Left colon (tissue), 2 donors: ENCODE measurements around the gene CYS1. TPM values are rescaled to one million over a fixed set of nuclear protein-coding genes. Genes with fewer than 3 reads are reported as not detected.
"Not testable (repeated sequence)": the region's sequence is repeated elsewhere in the genome, so short reads cannot be mapped to it uniquely, and the experiment has no call there.

Source experiments
- ATAC-seq: fragments of 200-7000 bp; cut with Tn5 transposase; one replicate; pipeline ENCODE4 v1.9.1; 2020; ENCODE audit warnings: mild to moderate bottlenecking, moderate library complexity
- DNase-seq, 2 donors: peaks; one replicate each; pipeline ENCODE4 v3.0.0-alpha.2; 2020
- intact Hi-C, 2 donors: fragments of 100-400 bp; cut with DNase I in 1 of 2; cut with micrococcal nuclease in 1 of 2; formaldehyde crosslinking; loops; one replicate each; pipeline versions ENCODE4 v1.11.2 to v1.14.0; 2022; cut with DNase I, micrococcal nuclease
- total RNA-seq, 2 donors: library from RNA; stranded (reverse); fragmentation: NEBNext Ultra II Directional; extraction: Animal tissue kit (Norgen Biotek cat#: 25700); gene quantifications; one replicate each; pipeline ENCODE4 v1.2.1, GENCODE V29; 2021
- donor health status: DM: no; HTN: no; CAD: no.
- donor health status: DM: yes; HTN: yes; CAD: no.

The CYS1 gene
- total RNA-seq, 2 donors from 2014 or later: 0.37 to 1.6 TPM

DNA sequence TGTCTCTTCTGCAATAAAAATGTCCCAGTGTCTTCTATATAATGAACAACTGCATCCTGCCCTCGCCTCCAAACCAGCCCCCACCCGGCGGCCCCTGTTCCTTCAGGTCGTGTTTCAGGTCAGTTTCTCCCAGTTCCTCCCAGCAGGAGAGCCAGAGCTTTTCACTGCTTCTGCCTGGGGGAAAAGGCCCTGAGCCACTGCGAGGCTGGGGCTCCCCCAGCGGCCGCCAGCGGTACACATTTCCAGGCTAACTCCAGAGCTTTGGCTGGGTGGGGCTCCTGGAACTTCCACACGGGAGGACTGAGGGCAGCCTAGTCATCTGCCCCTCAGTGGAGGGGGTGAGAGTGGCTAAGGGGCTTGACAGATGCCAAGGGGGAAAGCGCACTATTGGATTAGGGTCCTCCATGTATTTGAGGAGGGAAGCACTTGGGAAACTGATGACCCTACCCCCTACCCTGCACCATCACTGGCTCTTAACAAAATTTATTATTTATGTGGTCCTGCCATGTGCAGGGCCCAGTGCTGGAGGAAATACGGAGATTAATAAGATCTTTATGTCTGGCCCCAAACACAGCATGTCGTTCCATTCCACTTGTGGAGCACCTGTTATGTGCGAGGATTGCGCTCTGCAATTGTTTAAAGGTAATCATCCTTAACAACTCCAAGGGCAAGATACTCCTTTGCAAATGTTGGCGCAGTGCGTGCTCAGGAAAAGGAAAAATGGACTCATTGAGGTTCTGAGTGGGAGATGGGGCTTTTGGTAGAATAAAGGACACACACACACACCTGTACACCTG, 17.3 kb upstream of the CYS1 start:
- peak; percentile 51 to 75 for DNase-seq
- intact Hi-C loops: no loop called here
- ATAC-seq: peak; percentile 99

DNA sequence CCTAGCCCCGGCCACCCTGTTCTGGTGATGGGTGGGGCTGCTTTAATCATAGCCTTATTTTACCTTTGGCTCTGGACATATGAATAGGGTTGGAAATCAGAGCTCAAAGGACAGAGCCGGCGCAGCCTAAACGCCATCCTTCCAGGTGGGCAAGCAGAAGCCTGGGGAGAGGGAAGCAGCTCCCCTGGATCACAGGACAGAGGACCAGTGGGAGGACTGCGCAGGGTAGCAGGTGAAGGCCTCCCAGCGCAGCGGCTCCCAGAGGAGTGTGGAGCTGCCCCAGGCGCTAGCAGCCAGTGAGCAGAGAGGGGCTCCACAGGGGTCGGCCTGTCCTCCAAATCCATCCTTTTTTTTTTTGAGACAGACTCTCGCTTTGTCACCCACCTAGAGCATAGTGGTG, 16.4 kb upstream of the CYS1 start:
- intact Hi-C loops: no loop called here
- ATAC-seq (no peak), DNase-seq (no peak)

DNA sequence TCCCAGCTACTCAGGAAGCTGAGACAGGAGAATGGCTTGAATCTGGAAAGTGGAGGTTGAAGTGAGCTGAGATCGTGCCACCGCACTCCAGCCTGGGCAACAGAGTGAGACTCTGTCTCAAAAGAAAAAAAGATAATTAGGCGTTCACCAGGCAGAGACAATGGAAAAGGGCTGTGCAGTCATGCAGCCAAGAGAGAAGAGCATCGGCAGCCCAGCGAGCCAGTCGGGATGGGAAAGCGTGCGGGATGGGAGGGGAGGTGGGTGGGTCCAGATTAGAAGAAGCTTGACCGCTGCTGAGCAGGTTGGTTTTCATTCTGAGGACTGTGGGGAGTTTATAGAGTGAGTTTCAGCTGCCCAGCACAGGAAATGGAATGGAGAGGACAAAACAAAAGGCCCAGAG, 15.0 kb upstream of the CYS1 start:
- intact Hi-C loops: no loop called here
- ATAC-seq: no peak
- DNase-seq: no peak

DNA sequence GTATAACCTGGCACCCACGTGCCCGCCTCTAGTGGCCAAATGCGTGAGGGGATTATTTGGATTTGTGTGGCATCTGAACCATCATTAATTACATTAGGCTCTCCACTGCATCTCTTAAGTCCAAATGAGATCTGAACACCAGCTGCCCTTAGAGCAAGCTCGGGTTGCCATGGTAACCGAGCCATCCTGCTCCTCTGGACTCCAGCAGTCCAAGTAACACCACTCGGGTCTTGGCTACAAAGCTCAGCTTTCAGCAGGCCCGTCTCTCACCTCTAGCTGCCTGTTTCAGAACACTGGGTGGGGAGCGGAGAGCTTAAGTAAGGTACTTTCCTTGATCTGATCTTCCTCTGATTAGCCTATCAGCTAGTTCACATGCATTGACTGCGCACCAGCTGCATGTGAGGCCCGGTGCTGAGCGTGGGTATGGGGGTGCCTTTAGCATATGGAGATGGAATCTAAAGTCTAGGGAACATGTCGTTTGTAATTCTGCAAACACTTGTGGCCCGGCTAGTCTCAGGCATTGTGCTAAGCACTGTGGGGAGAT, 14.1 kb upstream of the CYS1 start:
- DNase-seq (no peak), ATAC-seq (no peak)
- intact Hi-C loops: no loop called here

DNA sequence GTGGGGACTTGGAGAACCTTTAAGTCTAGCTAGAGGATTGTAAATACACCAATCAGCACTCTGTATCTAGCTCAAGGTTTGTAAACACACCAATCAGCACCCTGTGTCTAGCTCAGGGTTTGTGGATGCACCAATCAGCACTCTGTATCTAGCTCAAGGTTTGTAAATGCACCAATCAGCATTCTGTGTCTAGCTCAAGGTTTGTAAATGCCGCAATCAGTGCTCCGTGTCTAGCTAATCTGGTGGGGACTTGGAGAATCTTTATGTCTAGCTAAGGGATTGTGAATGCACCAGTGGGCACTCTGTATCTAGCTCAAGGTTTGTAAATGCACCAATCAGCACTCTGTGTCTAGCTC, 11.7 kb upstream of the CYS1 start:
- ATAC-seq, intact Hi-C loops, DNase-seq: not testable (repeated sequence)

DNA sequence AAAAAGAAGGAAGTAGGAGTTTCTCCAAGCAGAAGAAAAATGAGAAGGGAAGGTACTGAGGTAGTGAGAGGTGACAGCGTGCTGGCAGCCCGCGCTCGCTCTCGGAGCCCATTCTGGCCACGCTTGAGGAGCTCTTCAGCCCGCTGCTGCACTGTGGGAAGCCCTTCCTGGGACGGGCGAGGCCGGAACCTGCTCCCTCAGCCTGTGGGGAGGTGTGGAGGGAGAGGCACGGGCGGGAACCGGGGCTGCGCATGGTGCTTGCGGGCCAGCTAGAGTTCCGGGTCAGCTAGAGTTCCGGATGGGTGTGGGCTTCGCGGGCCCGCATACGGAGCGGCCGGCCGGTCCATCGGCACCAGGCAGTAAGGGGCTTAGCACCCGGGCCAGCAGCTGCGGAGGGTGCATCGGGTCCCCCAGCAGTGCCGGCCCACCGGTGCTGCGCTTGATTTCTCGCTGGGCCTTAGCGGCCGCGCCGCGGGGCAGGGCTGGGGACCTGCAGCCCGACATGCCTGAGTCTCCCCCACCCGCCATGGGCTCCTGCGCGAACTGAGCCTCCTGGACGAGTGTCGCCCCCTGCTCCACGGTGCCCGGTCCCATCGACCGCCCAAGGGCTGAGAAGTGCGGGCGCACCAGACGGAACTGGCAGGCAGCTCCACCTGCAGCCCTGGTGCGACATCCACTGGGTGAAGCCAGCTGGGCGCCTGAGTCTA, 11.1 kb upstream of the CYS1 start:
- ATAC-seq (peak; percentile 86), DNase-seq (peak; percentile 50 to 57)
- intact Hi-C loops: no loop called here

DNA sequence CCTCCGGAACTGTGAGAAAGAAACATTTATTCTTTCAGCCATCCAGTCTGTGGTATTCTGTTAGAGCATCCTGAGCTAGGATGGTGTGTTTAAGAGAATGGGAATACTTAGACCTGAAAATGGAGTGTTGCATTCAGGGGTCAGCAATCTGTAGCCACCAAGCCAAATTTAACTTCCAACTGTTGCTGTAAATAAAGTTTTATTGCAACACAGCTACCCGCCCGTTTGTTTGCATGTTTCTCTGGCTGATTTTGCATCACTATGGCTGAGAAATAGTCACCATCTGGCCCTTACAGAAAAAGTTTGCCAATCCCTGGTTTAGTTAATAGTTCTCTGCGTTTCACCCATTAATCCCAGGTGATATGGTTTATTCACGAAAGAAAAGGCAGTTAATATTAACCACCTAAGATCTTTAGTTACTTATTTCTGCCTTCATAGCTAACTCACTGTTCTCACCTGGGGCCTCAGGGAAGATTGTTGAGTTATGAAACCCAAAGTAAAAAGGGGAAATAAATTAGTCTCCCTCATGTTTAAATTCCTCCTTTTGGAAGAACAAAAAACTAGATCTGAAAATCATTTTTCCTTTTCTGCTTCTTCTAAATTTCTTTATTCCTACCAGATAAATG, 9.5 kb upstream of the CYS1 start:
- intact Hi-C loops: no loop called here
- ATAC-seq: no peak
- DNase-seq: no peak

DNA sequence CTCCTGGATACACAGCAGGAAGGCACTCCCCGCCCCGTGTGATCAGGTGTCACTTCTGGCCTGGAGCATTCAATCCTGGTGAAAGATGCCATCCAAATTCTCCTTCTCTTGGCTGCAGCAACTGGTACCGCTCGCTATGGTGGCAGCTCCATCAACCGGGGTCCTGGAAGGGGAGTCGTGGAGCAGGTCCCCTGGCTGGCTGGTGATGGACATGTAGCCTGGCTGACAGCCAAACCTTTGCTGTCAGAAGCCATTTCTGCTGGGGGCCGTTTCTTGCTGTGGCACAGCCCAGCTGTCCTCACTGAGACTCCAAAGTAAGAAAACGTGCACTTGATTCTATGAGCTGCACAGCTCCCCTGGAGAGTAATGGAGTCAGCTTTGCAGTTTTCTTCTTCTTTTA, 7.1 kb upstream of the CYS1 start:
- ATAC-seq: peak; percentile 34
- intact Hi-C loops: no loop called here
- no peak for DNase-seq

DNA sequence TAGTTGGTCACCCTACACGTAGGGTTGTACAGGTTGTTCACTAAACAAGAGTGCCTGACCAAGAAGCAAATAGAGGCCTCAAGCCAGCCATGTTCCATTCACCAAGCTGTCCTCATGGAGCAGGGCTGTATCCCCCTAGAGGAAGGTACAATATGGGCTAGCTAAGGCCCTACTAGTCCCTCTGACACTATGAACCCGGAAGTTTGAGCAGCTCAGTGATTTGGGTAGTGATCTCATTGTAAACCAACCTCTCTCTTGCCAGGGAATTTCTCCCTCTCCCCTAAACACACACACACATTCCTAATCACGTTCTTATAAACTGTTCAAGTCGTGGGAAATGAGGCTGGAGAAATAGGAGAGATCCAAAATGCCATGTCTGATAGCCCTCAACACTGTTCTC, 6.7 kb upstream of the CYS1 start:
- intact Hi-C loops: no loop called here
- DNase-seq (no peak), ATAC-seq (peak; percentile 75)

DNA sequence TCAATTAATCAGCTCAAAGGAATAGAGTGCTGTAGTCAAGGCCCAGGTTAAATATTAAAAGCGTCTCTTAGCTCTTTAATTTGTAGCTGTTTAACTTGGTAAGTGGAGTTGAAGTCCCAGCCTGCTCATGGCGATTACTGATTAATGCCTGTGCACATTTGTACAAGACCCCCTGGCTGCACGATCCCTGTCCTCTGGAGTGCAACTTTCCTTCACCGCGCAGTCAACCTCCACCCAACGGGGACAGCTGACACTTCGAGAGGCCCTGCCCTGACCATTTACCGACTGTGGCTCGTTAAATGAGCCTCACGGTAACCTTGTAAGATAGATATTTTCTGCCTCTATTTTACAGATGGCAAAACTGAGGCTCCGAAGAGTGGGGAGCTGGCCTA, 5.5 kb upstream of the CYS1 start:
- ATAC-seq: no peak
- DNase-seq: no peak
- intact Hi-C loops: no loop called here

DNA sequence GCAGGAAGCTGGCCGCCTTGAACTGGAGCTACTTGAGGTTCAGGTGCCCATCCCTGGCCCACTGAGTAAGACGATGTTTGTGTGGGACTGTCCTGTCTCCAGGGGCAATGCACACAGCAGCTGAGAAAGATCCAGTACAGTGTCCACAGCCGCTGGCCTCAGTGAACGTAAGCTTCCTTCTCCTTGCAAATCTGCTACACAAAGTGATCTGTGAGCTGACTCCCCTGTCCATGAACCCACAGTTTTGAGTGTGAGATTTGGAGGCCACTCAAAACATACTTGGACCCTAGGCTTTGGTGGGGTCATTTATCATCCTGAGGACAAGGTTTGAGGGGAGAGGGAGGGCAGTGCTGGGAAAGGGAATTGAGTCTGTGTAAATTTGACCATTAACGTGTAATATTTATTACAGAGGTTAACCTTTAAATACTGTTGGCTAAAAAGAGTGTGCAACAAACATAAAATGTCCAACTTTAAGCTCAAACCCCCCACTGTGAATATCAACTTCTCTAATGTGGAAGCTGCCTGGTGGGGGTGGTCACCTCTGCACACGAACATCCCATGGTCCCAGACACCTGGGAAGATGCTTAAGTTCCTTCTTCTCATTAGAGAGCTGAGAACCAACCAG, 4.9 kb upstream of the CYS1 start:
- intact Hi-C loops: no loop called here
- no peak for ATAC-seq

DNA sequence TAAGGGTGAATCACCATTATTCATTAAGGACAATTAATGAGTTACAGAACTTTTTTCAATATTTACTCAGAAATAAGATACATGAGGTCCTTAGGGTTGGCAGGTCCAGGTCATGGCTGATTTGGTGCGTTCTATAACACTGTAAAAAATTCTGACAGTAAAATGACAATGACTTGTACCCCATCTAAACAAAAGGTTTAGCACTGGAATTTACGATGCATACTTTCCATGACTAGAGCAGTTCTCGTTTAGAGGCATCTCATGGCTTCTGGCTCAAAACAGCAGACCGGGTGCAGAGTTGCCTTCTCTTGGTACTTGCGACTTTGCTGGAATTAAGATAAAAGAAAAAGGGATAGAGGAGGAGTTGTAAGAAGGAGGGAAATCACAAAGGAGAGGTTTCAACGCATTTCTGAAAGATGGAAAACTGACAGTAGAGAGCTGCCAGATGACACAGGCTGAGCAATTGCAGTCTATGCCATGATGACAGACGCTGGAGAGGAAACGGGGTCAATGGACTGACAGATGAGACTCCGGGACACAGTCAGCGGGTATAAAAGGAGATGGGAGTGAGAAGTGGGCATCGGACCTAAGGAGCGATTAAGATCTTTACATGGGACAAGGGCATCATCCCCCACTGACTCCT, 4.1 kb upstream of the CYS1 start:
- intact Hi-C loops: no loop called here
- DNase-seq (no peak), ATAC-seq (no peak)

More for the DNA sequence above, 4.9 kb upstream of the CYS1 start:
- no peak for DNase-seq

DNA sequence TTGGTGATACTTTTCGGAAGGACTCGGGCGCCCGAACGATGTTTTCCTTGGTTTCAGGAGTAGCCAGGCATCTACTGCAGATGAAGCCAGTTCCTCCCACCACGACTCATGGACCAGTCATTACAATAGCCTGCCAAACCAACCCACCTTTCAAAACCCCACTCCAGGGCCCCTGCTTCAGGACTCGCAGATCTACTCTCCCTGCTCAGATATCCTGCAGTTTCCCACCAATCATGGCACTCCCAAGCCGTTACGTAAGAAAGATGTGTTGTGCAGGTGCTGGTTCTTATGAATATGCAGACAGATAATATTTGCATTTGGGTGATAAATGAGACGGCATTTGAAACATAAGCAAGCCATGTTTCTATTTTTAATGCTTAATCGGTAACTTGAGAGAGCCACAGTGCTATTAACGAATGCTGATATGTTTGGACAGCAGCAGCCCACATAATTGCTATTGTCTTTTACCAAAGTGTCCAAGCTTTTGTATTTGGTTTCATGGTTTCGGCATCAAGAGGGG, 3.5 kb upstream of the CYS1 start:
- no peak for DNase-seq
- no peak for ATAC-seq
- intact Hi-C loops: no loop called here

DNA sequence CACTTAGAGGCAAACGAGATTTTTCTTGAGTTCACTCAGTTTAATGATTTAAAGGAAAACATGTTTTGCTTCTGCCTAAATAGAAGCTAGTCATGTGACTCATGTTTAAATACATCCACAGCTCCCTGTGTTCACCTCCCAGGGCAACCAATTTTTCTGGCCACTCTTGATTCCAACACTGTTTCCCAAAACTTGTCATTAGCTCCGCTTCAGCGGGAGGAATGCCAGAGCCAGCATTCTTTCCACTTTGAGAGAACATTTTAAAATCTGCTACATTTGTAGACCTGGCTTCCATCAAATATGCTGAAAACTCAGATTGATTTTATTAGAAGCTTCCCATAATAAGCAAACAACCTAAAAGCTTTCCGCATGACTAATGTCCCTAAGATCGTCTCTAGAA, 2.8 kb upstream of the CYS1 start:
- intact Hi-C loops: no loop called here

DNA sequence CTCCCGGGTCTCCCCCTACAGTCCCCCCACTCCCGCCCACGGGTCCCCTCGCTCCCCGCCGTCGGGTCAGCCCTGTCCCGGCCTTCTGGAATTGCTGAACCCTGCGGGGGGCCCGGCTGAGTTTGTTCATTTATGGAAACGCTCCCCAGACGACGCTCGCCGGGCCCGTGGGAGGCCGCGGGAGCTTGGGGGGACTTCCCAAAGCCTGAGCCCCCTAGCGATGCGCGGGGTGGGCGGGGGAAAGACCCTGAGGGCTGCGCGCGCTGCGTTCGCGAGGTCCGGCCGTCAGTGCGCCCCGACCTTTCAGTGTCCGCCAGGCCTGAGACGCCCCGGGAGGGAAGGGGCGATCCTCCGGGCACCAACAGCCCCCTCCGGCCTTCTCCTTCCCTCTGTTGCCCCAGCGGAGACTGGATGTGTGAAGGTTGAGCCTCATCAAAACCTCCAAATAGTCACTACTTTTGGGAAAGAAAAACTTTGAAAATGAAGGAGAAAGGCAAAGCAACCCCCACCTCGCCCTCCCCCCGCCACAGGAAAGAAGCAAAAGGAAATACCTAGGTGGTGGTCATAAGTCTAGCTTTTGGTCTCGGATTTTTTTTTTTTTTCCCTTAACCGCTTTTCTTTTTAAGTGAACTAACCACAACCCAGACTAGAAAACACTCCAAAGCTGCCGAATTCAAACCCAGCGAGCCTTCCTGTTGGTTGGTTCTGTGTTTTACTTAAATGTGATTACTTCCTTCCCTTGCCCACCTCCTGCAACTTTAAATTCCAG, 509 bp upstream of the CYS1 start:
- ATAC-seq: no peak
- intact Hi-C loops: no loop called here
- no peak for DNase-seq

More for the DNA sequence above, 2.8 kb upstream of the CYS1 start:
- ATAC-seq: no peak
- no peak for DNase-seq

DNA sequence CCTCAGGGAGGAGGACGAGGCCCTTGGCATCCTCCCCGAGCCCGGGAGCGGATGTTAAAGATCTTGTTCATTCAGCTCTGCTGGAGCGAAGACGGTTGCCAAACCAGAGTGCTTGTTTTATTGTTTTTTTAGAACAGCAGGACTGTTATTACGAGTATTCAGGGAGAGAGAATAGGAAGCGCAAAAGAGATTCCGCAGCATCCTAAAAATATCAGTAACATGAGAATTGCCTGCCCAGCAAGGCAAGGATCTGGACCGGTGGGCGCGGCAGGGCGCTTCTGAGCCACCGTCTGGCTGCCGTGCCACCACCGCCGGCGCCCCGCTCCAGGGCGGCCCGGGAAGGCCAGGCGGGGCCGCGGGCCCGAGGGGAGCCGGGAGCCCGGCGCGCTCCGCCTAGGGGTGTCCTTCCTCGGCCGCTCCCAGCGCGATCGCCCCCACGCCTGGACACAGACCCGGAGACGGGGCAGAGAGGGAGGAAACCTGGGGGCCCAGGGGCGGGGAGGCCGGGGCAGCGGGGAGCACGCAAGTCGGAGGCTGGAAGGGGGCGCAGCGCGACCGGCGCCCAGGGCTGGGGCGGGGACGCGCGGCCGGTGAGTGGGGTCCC, 843 bp downstream of the CYS1 start:
- intact Hi-C loops: no loop called here
- peak in 1 of 2 donors; percentile 32 for DNase-seq
- peak; percentile 68 for ATAC-seq

DNA sequence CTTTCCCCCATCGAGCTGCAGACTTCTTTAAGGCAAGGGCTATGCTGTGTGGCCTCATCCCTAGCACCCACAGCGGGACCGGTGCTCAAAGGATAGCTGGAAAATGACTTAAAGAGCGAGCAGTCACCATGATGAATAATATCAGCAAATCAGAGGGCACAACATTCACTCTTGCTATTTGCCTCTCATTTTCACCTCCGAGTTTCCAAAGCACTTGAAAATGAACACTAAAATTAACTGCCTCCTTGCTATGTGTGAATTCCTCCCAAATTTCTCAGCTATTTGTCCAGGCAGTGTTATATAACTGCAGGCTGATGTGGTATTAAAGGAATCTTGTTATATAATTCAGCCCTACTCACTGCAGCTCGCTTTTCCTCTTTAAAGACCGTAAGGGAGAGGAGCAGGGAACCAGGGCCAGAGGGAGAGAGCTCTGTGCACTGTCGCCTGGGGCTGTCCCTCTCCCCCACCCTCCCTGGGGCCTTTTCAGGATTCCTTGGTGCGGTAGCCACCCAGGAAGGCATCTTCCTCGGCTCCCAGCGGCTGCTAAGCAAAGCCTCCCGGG, 1.4 kb downstream of the CYS1 start:
- no peak for DNase-seq
- peak; percentile 22 for ATAC-seq
- intact Hi-C loops: no loop called here
